HS-5 (cell line): ENCODE measurements around the gene LRRC55.
"Not testable (repeated sequence)": the region's sequence is repeated elsewhere in the genome, so short reads cannot be mapped to it uniquely, and the experiment has no call there.

Source experiments
- DNase-seq: peaks from one replicate; pipeline ENCODE4 v3.0.0-alpha.2; 2012; ENCODE audit warnings: low read depth

LRRC55 gene

DNA sequence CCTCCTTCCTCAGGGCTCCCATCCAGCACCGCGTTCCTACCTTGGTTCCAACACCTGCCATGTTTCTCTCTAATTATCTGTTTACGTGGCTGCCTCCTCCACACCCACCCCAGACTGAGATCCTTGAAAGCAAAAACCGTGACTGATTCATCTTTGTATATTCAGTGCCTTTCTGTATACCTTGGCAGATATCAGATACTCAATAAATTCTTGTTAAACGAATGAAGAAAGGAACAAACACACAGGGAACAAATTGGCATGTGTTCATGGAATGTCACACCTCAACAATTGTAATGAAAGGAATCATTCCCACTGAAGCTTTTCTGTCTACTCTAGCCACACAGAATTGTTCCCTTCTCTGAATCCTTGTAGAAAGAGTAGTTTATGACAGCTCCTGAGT is 20.4 kb upstream of the LRRC55 start:
- DNase-seq, result no peak

GRCh38 chr11:57162179-57162898 is 19.4 kb upstream of the LRRC55 start:
- DNase-seq, result no peak

GRCh38 chr11:57163160-57163868 is 18.4 kb upstream of the LRRC55 start:
- DNase-seq, result no peak

DNA sequence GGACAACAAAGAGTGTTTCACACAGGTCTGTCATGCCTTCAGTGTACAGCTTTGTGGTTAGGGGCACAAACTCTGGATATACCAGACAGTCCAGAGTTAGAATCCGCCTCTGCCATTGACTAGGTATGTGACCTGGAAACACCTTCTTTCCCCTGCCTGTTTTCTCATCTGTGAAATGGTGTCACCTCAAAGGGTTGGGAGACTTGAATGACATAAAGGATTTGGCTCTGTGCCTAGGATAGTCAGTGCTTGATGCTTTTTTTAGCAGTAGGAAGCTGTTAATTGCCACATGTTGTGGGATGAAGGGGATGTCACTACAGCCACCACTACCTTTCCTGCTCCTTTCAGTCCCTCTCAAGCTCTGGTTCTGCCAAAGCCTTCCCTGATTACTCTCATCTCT is 17.4 kb upstream of the LRRC55 start:
- DNase-seq, result no peak

DNA sequence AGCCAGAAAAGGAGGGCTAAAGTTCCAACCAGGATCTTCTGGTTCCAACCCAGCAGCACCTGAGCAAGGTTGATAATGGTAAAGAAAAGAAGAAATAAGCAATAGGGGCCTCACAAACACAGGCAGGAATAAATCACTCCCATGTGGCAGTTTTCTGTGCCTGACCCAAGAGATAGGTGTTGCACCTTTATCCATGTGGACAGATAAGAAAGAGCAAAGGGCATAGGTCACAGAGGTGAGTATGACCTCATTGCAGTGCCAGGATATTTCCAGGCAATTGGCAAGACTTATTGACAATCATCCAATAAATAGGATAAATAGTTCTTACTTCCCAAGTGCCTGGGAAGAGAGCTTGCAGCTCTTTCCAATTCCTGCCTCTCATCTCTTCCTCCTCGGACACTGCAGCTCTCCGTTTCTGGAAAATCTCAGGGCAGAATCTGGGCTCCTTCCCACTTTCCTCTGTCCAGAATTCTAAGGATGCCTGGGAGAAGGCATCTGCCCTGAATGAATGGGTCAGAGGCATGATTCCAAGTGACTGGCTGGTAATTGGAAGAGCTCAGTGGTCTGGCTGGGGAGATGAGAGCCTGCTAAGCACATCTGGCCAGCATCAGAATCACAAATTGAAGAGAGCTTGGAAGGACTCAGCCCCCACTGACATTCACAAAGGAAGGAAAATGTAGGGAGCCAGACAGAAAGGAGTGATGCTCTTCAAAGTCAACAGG is 14.5 kb upstream of the LRRC55 start:
- no peak for DNase-seq

- not testable (repeated sequence) for DNase-seq
These were observed 11.9 kb upstream of the LRRC55 start for GRCh38 chr11:57169732-57170313.

GRCh38 chr11:57172031-57172430 is 9.7 kb upstream of the LRRC55 start:
- DNase-seq, result no peak

GRCh38 chr11:57174656-57175055 is 7.1 kb upstream of the LRRC55 start:
- DNase-seq, result no peak

DNA sequence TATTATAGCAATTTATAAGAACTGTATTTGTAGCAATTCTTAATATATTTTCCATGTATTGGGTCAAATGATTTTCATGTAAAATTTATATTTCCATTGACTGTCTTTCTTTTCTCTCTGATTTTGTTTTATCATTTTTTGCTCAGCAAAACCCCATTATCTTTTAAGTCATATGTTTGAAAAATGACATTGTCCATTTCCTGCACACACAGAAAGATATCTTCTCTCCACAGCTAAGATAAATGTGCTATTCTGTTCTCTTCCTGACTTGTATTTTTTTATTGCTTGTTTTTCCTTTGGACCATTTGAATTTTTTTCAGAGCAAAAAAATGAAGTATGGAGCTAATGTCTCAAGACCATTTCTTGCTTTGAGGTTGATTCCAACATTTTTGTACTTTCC is 6.3 kb upstream of the LRRC55 start:
- DNase-seq, result no peak

DNA sequence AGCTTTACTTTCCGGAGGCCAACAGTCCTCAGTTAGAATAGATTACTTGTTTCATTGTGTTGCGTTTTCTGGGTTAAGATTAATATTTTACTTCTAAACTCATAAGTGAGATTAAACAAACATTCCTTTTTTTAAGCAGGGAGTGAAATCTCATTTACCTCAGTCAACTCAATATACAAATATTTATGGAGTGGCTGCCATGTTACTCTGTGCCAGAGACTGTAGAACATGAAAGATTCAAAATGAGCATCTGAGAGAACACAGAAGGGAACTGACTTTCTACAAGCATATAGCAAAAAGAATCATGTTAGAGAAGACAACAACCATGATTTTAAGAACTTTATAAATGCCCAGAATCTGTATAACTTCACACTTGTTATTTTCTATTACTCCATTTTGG is 3.4 kb upstream of the LRRC55 start:
- no peak for DNase-seq

GRCh38 chr11:57179681-57180080 is 2.1 kb upstream of the LRRC55 start:
- no peak for DNase-seq

GRCh38 chr11:57180081-57180561 is 1.6 kb upstream of the LRRC55 start:
- no peak for DNase-seq

DNA sequence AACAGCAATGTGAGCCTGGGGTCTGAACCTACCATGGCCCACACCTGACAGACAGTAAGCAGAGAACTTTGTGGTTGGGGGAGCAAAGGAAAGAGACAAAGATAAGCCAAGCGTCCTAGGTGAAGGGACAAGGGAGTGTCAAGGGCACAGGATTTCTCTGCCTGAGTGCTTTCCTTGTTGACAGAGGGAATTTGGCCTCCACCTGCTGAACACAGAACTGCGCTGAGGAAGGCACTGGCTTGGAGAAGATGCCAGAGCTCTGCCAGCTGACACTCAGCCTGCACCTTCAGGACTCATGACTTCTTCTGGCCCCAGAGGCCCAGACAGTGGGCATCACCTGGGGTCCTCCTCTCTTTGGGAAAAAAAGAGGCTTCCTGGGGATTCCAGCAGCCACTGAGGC is 789 bp upstream of the LRRC55 start:
- DNase-seq, result no peak

- no peak for DNase-seq
These were observed 1.1 kb downstream of the LRRC55 start for GRCh38 chr11:57182896-57183295.

DNA sequence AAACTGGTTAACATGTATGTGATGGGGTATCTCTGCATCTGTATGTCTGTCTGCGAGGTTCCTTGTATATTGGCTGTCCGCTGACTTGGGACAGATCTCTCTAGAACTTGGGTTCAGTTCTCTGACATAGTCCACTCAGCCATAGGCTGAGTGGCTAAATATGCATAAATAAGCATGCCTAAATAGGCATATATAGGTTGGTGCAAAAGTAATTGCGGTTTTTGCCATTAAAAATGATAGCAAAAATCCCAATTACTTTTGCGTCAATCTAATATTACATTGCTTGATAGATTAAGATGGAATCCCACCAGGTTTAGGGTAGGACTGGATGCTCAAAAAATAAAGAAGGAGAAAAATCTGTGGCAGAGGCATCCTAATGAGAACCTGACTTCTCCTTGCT is 8.8 kb downstream of the LRRC55 start:
- no peak for DNase-seq

DNA sequence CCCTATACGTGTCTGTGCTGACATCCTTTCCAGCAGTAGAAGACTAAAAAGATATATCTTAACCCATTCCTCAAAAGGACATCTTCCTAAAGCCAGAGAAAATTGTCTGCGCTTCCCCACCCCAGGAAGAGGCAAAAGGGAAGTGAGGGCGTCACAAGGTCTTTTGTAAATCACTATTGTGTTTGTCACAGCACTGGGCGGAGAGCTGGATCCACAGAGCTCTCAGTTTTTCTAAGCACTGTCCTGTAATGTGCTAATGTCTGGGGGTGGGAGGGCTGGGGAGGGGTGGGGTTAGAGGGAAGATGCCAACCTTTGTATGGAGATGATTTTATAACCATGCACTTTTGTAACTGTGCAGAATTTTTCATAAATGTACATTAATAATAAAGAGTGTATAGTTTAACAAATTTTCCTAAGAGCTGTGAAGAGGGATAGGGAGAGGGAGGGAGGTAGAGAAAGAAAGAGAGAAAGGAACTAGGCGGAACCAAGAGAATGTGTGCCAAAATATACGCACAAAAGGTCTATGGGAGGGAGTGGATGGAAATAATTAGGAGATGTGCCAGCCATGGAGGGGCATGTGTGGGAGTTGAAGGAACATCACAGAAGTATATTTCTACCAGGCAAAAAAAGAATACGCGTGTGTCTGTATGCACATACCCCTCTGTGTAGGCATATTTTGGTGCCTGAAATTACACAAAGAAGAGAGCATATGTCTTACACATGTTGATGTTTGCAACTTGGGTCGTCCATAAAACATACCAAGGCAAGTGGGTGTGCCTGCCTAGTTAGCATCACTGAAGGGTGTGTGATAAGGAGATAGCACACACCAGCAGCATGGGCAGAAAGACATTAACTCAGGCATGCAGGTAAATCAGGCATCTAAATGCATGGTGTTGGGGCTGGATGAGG is 9.8 kb downstream of the LRRC55 start:
- no peak for DNase-seq

DNA sequence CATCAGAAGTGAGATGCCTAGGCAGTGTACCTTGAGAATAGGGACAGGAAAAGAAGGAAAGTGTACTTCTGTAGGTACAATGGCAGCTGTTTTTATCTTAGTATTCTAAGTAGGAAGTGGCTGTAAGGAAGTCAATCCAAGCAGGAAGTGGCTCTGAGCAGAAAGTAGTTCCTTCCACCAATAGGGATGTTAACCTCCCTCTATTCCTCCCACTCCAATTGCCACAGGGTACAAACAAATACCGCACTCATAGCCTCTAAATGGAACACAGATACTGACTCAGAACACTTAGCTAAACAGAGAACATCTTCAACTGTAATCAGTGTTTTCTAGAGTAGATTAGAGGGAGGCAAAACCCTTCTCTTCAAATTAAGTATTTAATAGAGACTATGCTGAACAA is 10.6 kb downstream of the LRRC55 start:
- no peak for DNase-seq

- no peak for DNase-seq
These were observed 14.8 kb downstream of the LRRC55 start for GRCh38 chr11:57196596-57196995.

DNA sequence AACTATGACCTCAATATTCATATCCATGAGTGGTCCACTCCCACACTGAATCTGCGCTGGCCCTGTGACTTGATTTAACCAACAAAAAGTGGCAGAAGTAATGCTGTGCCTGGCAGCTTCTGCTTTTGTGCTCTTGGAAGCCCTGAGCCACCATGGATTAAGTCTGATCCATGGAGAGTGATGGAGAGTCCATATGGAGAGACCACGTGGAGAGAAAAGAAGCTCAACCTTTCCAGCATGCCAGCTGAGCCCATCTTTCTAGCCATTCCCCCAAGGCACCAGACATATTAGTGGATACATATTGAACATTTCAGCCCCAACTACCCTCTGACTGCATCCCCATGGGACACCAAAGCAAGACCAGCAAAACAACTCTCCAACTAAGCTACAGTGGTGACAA is 16.0 kb downstream of the LRRC55 start:
- no peak for DNase-seq

GRCh38 chr11:57199330-57199729 is 17.6 kb downstream of the LRRC55 start:
- no peak for DNase-seq

DNA sequence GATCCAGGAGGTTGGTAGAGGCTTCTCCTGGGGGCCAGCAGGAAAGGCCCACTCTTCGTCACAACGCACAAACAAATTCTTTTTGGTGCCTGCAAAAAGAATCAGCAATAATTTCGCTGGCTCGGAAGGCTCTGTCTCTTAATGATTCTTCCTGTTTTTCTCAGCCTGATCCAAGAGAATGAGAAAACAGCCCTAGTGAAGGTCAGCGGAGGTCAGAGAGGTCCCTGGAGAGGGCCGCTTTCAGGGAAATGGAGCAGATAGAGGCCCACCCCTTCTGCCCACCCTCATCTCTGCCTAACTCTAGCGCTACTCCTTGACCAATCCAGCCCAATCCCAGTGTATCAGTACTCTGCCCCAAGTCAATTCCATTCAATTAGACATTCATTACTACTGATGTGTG is 19.2 kb downstream of the LRRC55 start:
- no peak for DNase-seq

- no peak for DNase-seq
These were observed 20.5 kb downstream of the LRRC55 start for GRCh38 chr11:57202281-57202680.
